Measurements from ENCODE around the gene SRP68. TPM values are rescaled to one million over a fixed set of nuclear protein-coding genes. Genes with fewer than 3 reads are reported as not detected.
A peak's percentile ranks its signal among the peaks of the same experiment; 100 is the strongest.

SRP68 gene
- total RNA-seq, 1 donor from 2014 or later, result 31.7 TPM

GRCh38 chr17:76036497-76037261 lies 35.6 kb downstream of the SRP68 start:
- peaks cover 3% of the 10 kb centered on the region for H3K27me3 Mint-ChIP-seq (ENCODE audit: insufficient read depth, low read depth)
- H3K36me3 Mint-ChIP-seq, result peaks cover 32% of the 10 kb centered on the region
- Histone ChIP-seq H4K20me1 (ENCODE audit: low read depth) (no peaks in the 10 kb centered on the region), H3F3A (ENCODE audit: low read depth) (peaks cover 30% of the 10 kb centered on the region), H3K9me3 (ENCODE audit: low read depth) (no peaks in the 10 kb centered on the region), H3K27me3 (no peaks in the 10 kb centered on the region), H3K4me3 (no peak overlapping the region), H3K27ac (no peak overlapping the region), H3K9ac (no peak overlapping the region), H3K79me2 (ENCODE audit: low read depth) (no peaks in the 10 kb centered on the region), H3K4me1 (peaks cover 18% of the 10 kb centered on the region), H3K4me2 (peak overlapping the region; percentile 24), H2AFZ (replicated peaks) (no peak overlapping the region), H3K36me3 (no peaks in the 10 kb centered on the region)
- H3K4me3 Mint-ChIP-seq, result no peak overlapping the region
- H3K4me1 Mint-ChIP-seq, result peaks cover 11% of the 10 kb centered on the region
- DNase-seq (ENCODE audit: low spot score), result peak; percentile 46
- TF ChIP-seq EZH2phosphoT487 (IDR thresholded peaks at IDR 0.05) (no peak), CTCF (IDR thresholded peaks at IDR 0.05) (no peak), EZH2 (IDR thresholded peaks at IDR 0.05) (no peak)
- peak overlapping the region; percentile 72 for H3K27ac Mint-ChIP-seq
- peaks cover 2% of the 10 kb centered on the region for H3K9me3 Mint-ChIP-seq

- Histone ChIP-seq H3K4me1 (peaks cover 21% of the 10 kb centered on the region), H3K27me3 (no peaks in the 10 kb centered on the region), H3K36me3 (no peaks in the 10 kb centered on the region), H3K4me2 (no peak overlapping the region), H3K4me3 (no peak overlapping the region), H4K20me1 (ENCODE audit: low read depth) (peaks cover 4% of the 10 kb centered on the region), H3F3A (ENCODE audit: low read depth) (peaks cover 34% of the 10 kb centered on the region), H2AFZ (replicated peaks) (no peak overlapping the region), H3K79me2 (ENCODE audit: low read depth) (no peaks in the 10 kb centered on the region), H3K27ac (no peak overlapping the region), H3K9ac (no peak overlapping the region), H3K9me3 (ENCODE audit: low read depth) (no peaks in the 10 kb centered on the region)
- no peak overlapping the region for H3K4me3 Mint-ChIP-seq
- DNase-seq (ENCODE audit: low spot score), result no peak
- no peak for TF ChIP-seq EZH2 (IDR thresholded peaks at IDR 0.05)
- TF ChIP-seq CTCF (IDR thresholded peaks at IDR 0.05), result no peak
- no peak for TF ChIP-seq EZH2phosphoT487 (IDR thresholded peaks at IDR 0.05)
- peaks cover 2% of the 10 kb centered on the region for H3K9me3 Mint-ChIP-seq
- no peak overlapping the region for H3K27ac Mint-ChIP-seq
- peaks cover 17% of the 10 kb centered on the region for H3K36me3 Mint-ChIP-seq
- H3K4me1 Mint-ChIP-seq, result peaks cover 11% of the 10 kb centered on the region
- peaks cover 6% of the 10 kb centered on the region for H3K27me3 Mint-ChIP-seq (ENCODE audit: insufficient read depth, low read depth)
Observed at GRCh38 chr17:76034428-76035350, 37.6 kb downstream of the SRP68 start.

- Histone ChIP-seq H3F3A (ENCODE audit: low read depth) (peaks cover 39% of the 10 kb centered on the region), H3K4me1 (peaks cover 23% of the 10 kb centered on the region), H3K9ac (no peak overlapping the region), H3K4me2 (no peak overlapping the region), H3K27me3 (no peaks in the 10 kb centered on the region), H3K79me2 (ENCODE audit: low read depth) (no peaks in the 10 kb centered on the region), H3K27ac (no peak overlapping the region), H3K36me3 (no peaks in the 10 kb centered on the region), H3K9me3 (ENCODE audit: low read depth) (no peaks in the 10 kb centered on the region), H4K20me1 (ENCODE audit: low read depth) (peaks cover 5% of the 10 kb centered on the region), H3K4me3 (no peak overlapping the region), H2AFZ (replicated peaks) (no peak overlapping the region)
- H3K9me3 Mint-ChIP-seq, result peaks cover 2% of the 10 kb centered on the region
- H3K4me1 Mint-ChIP-seq, result peaks cover 16% of the 10 kb centered on the region
- peaks cover 6% of the 10 kb centered on the region for H3K27me3 Mint-ChIP-seq (ENCODE audit: insufficient read depth, low read depth)
- H3K4me3 Mint-ChIP-seq, result no peak overlapping the region
- H3K27ac Mint-ChIP-seq, result peak overlapping the region; percentile 68
- H3K36me3 Mint-ChIP-seq, result peaks cover 2% of the 10 kb centered on the region
- TF ChIP-seq EZH2phosphoT487 (IDR thresholded peaks at IDR 0.05), result no peak
- no peak for TF ChIP-seq EZH2 (IDR thresholded peaks at IDR 0.05)
- no peak for TF ChIP-seq CTCF (IDR thresholded peaks at IDR 0.05)
- DNase-seq (ENCODE audit: low spot score), result no peak
Observed at GRCh38 chr17:76033139-76033538, 39.2 kb downstream of the SRP68 start.

All from neural progenitor cell (in vitro differentiated cells).